IMR-90 (cell line): ENCODE measurements around the gene ANKRD31. TPM values are rescaled to one million over a fixed set of nuclear protein-coding genes. Genes with fewer than 3 reads are reported as not detected.

ENCODE experiments used
- ATAC-seq: fragments of 200-7000 bp; cut with Tn5 transposase; 2 replicates; pipeline ENCODE4 v1.9.1; 2020; ENCODE audit warnings: low read depth, mild to moderate bottlenecking, moderate library complexity
- BruUV-seq: library from RNA; stranded (reverse); fragments of 400-500 nt; replicated peaks from 2 replicates; lab custom pipeline; 2021; lab: Mats Ljungman, UMichigan
- CTCF ChIA-PET: fragments of 300-600 bp; formaldehyde crosslinking; extraction: SDS; loops from one replicate; lab custom pipeline; 2021; ENCODE audit warnings: antibody characterized with exemption; lab: Yijun Ruan, JAX
- POLR2A ChIA-PET: fragments of 300-600 bp; sonication (Branson Sonifier 250); formaldehyde crosslinking; loops from one replicate; lab custom pipeline; 2022; ENCODE audit warnings: antibody characterized with exemption; ENCODE audit not compliant: unreplicated experiment; lab: Charles Lee
- DNase-seq: peaks from one replicate; pipeline ENCODE4 v3.0.0; 2013
- H2AFZ ChIP-seq: replicated peaks from 2 replicates; pipeline ENCODE3; 2013; ENCODE audit warnings: low read length, mild to moderate bottlenecking; ENCODE audit not compliant: poor library complexity
- H2AK5ac ChIP-seq: 2 replicates; pipeline ENCODE4 v1.6.1; 2013; ENCODE audit warnings: low read depth, low read length, inconsistent platforms
- H2AK9ac ChIP-seq: replicated peaks from 2 replicates; pipeline ENCODE3; 2013; ENCODE audit warnings: mild to moderate bottlenecking, low read depth, low read length, moderate library complexity; ENCODE audit not compliant: poor library complexity
- H2BK120ac ChIP-seq: 2 replicates; pipeline ENCODE4 v1.6.1; 2013; ENCODE audit warnings: low read depth, low read length, inconsistent platforms
- H2BK15ac ChIP-seq: 3 replicates; pipeline ENCODE4 v1.6.1; 2013; ENCODE audit warnings: low read depth, low read length, inconsistent platforms
- H2BK20ac ChIP-seq: 2 replicates; pipeline ENCODE4 v1.6.1; 2013; ENCODE audit warnings: low read depth, mild to moderate bottlenecking, inconsistent platforms, low read length, moderate library complexity
- H2BK5ac ChIP-seq: 2 replicates; pipeline ENCODE4 v1.6.1; 2013; ENCODE audit warnings: mild to moderate bottlenecking, low read depth, low read length, inconsistent platforms; ENCODE audit not compliant: poor library complexity, severe bottlenecking
- H3K14ac ChIP-seq: replicated peaks from 2 replicates; pipeline ENCODE4 v1.6.1; 2013; ENCODE audit warnings: low read depth, low read length, inconsistent platforms
- H3K18ac ChIP-seq: 2 replicates; pipeline ENCODE4 v1.6.1; 2013; ENCODE audit warnings: low read depth, low read length, control low read depth
- H3K23ac ChIP-seq: 2 replicates; pipeline ENCODE4 v1.6.1; 2013; ENCODE audit warnings: low read depth, low read length, inconsistent platforms
- H3K27ac ChIP-seq: 2 replicates; pipeline ENCODE4 v1.5.1; 2013; ENCODE audit warnings: mild to moderate bottlenecking, control low read depth, low read length; ENCODE audit not compliant: insufficient read depth
- H3K27me3 ChIP-seq: 2 replicates; pipeline ENCODE4 v1.6.1; 2013; ENCODE audit warnings: low read length; ENCODE audit not compliant: control insufficient read depth, insufficient read depth
- H3K36me3 ChIP-seq: 2 replicates; pipeline ENCODE4 v1.6.1; 2013; ENCODE audit warnings: low read length, mixed read lengths; ENCODE audit not compliant: control insufficient read depth, insufficient read depth
- H3K4ac ChIP-seq: 2 replicates; pipeline ENCODE4 v1.6.1; 2013; ENCODE audit warnings: low read depth, low read length, inconsistent platforms
- H3K4me1 ChIP-seq: 2 replicates; pipeline ENCODE4 v1.6.1; 2013; ENCODE audit warnings: low read length, mixed read lengths; ENCODE audit not compliant: control insufficient read depth, insufficient read depth
- H3K4me2 ChIP-seq: 2 replicates; pipeline ENCODE4 v1.6.1; 2013; ENCODE audit warnings: low read depth, mild to moderate bottlenecking, control low read depth, low read length, moderate library complexity
- H3K4me3 ChIP-seq: 2 replicates; pipeline ENCODE4 v1.5.1; 2013; ENCODE audit warnings: low read depth, mild to moderate bottlenecking, control low read depth, low read length, moderate library complexity; ENCODE audit not compliant: insufficient read depth
- H3K56ac ChIP-seq: 2 replicates; pipeline ENCODE4 v1.6.1; 2013; ENCODE audit warnings: low read length, inconsistent platforms; ENCODE audit not compliant: insufficient read depth; ENCODE audit errors: extremely low read depth
- H3K79me1 ChIP-seq, 2 experiments: 2 replicates each; pipeline ENCODE4 v1.6.1; 2013; ENCODE audit warnings: low read length in 2 of 2, inconsistent platforms in 1 of 2, low read depth in 1 of 2
- H3K9ac ChIP-seq: 2 replicates; pipeline ENCODE4 v1.6.1; 2013; ENCODE audit warnings: low read depth, low read length, control low read depth
- H3K9me1 ChIP-seq: 2 replicates; pipeline ENCODE4 v1.6.1; 2013; ENCODE audit warnings: low read length, inconsistent platforms; ENCODE audit not compliant: insufficient read depth
- H3K9me3 ChIP-seq: 2 replicates; pipeline ENCODE4 v1.6.1; 2013; ENCODE audit warnings: low read length; ENCODE audit not compliant: control insufficient read depth, insufficient read depth
- H4K20me1 ChIP-seq: 2 replicates; pipeline ENCODE4 v1.6.1; 2013; ENCODE audit warnings: low read length, inconsistent platforms; ENCODE audit not compliant: insufficient read depth
- H4K5ac ChIP-seq: 2 replicates; pipeline ENCODE4 v1.6.1; 2013; ENCODE audit warnings: mild to moderate bottlenecking, low read depth, low read length, control low read depth
- H4K8ac ChIP-seq, 2 experiments: 2 replicates each; pipeline ENCODE4 v1.6.1; 2013; ENCODE audit warnings: low read depth in 2 of 2, low read length in 2 of 2, control low read depth in 1 of 2, inconsistent platforms in 1 of 2
- H4K91ac ChIP-seq: 2 replicates; pipeline ENCODE4 v1.6.1; 2013; ENCODE audit warnings: low read depth, low read length, inconsistent platforms; ENCODE audit not compliant: insufficient read depth
- CEBPB ChIP-seq: IDR thresholded peaks from 2 replicates; pipeline ENCODE4 v1.6.1; 2012; ENCODE audit warnings: low read depth, low read length, improper control_type of control experiment
- CHD1 ChIP-seq: IDR thresholded peaks from 2 replicates; pipeline ENCODE4 v1.6.1; 2012; ENCODE audit warnings: low read depth, low read length, improper control_type of control experiment
- CTCF ChIP-seq: conservative IDR thresholded peaks from 2 replicates; pipeline ENCODE4 v1.5.1; 2012; ENCODE audit warnings: mild to moderate bottlenecking, low read depth, low read length, improper control_type of control experiment
- FOS ChIP-seq: fragments of 150-350 bp; IDR thresholded peaks from 2 replicates; pipeline ENCODE4 v1.6.1; 2016; ENCODE audit warnings: low read depth, low read length
- MAFK ChIP-seq: IDR thresholded peaks from 2 replicates; pipeline ENCODE4 v1.6.1; 2012; ENCODE audit warnings: low read depth, low read length, improper control_type of control experiment
- MXI1 ChIP-seq: IDR thresholded peaks from 2 replicates; pipeline ENCODE4 v1.6.1; 2012; ENCODE audit warnings: low read depth, mild to moderate bottlenecking, low read length, moderate library complexity, borderline replicate concordance
- POLR2A ChIP-seq: IDR thresholded peaks from 2 replicates; pipeline ENCODE4 v1.6.1; 2012; ENCODE audit warnings: mild to moderate bottlenecking, low read depth, low read length
- SMC3 ChIP-seq: fragments of 150-350 bp; IDR thresholded peaks from 2 replicates; pipeline ENCODE4 v1.6.1; 2016; ENCODE audit warnings: low read depth, mild to moderate bottlenecking, antibody characterized with exemption, low read length, moderate library complexity
- WGBS, 2 experiments: methylation state at CpG; one replicate each; pipeline versions ENCODE4 v1.1.5 to v1.1.7; 2013; ENCODE audit warnings: missing lambda C conversion rate in 2 of 2; ENCODE audit not compliant: insufficient read length in 1 of 2; ENCODE audit errors: extremely low coverage in 2 of 2; 5-methylcytosine and 5-hydroxymethylcytosine counted together
- dilution Hi-C: fragments of 300-500 bp; cut with HindIII; formaldehyde crosslinking; loops from one replicate; pipeline ENCODE4 v1.14.3; 2018; ENCODE audit warnings: low sequenced_read_pairs; ENCODE audit not compliant: unreplicated experiment
- in situ Hi-C: fragments of 300-500 bp; cut with MboI; formaldehyde crosslinking; loops from 3 replicates; pipeline ENCODE4 v1.14.3; 2019; ENCODE audit warnings: low sequenced_read_pairs, inconsistent platforms, mixed read lengths
- intact Hi-C: fragments of 100-400 bp; cut with micrococcal nuclease; formaldehyde crosslinking; loops from 2 replicates; pipeline ENCODE4 v1.10.0; 2022
- polyA plus RNA-seq, 3 experiments: library from polyadenylated mRNA; depleted of rRNA; stranded (reverse); fragments of >200 nt; gene quantifications; 2 replicates each; pipeline ENCODE4 v1.2.3, GENCODE V29; 2012; ENCODE audit warnings: low replicate concordance in 1 of 3
- total RNA-seq: library from RNA; depleted of rRNA; stranded (reverse); fragments of >200 nt; gene quantifications from 2 replicates; pipeline ENCODE4 v1.2.3, GENCODE V29; 2012

ANKRD31 gene
- total and polyA plus RNA-seq, 2 of the 4 experiments (the other 2 are of a cell fraction): under 0.01 to 0.02 TPM

- in situ Hi-C loops (no loop called here), intact Hi-C loops (no loop called here), dilution Hi-C loops (no loop called here)
- no peaks in the 10 kb centered on the region for H4K20me1 ChIP-seq
- no peaks in the 10 kb centered on the region for H3K27me3 ChIP-seq
- CTCF ChIA-PET: interaction anchor here (1.1 to 1.3 kb wide), 2 partner anchors 11 to 15 kb away, joined by 3 to 4 read pairs; no protein-coding TSS in a partner anchor
- no peaks in the 10 kb centered on the region for H3K9me3 ChIP-seq
- no peak overlapping the region for H3K4ac ChIP-seq
- no peak overlapping the region for H3K4me3 ChIP-seq
- H3K14ac ChIP-seq: no peak overlapping the region
- H2BK5ac ChIP-seq: no peak overlapping the region
- H3K27ac ChIP-seq: no peak overlapping the region
- TF ChIP-seq MAFK: no peak
- no peak for TF ChIP-seq FOS
- TF ChIP-seq CTCF: no peak
- no peak for TF ChIP-seq POLR2A
- TF ChIP-seq CHD1: no peak
- TF ChIP-seq MXI1: no peak
- no peak for TF ChIP-seq SMC3
- no peak for TF ChIP-seq CEBPB
- H3K9ac ChIP-seq: no peak overlapping the region
- no peak overlapping the region for H4K91ac ChIP-seq
- H2BK20ac ChIP-seq: no peak overlapping the region
- H3K36me3 ChIP-seq: peaks cover 9% of the 10 kb centered on the region
- H3K79me1 ChIP-seq: peaks cover 0 to 18% of the 10 kb centered on the region in 2 experiments; a peak in 2 of 4 replicates
- H3K18ac ChIP-seq: no peak overlapping the region
- peaks cover 7% of the 10 kb centered on the region; the same call in 1 of the 2 replicates for H3K9me1 ChIP-seq
- no peak for DNase-seq
- H4K8ac ChIP-seq: no peak overlapping the region
- H4K5ac ChIP-seq: no peak overlapping the region; the same call in 1 of the 2 replicates
- no peak overlapping the region for H2AFZ ChIP-seq
- WGBS, 2 experiments: no CpG with 5 or more reads among the region's 1 CpG
- H2AK9ac ChIP-seq: no peak overlapping the region
- no peak overlapping the region for H3K56ac ChIP-seq
- no peak overlapping the region for H2BK15ac ChIP-seq
- no peak overlapping the region for H2AK5ac ChIP-seq
- peaks cover 5% of the 10 kb centered on the region; the same call in 1 of the 2 replicates for H3K4me1 ChIP-seq
- no TSS peak for BruUV-seq
- ATAC-seq: no peak
- no peak overlapping the region for H3K4me2 ChIP-seq
- POLR2A ChIA-PET: no interaction called here
- no peak overlapping the region for H2BK120ac ChIP-seq
- H3K23ac ChIP-seq: no peak overlapping the region
Observed at GRCh38 chr5:75042522-75042921, 194.2 kb downstream of the ANKRD31 start.
